ENCODE data around the gene DLGAP1. TPM values are rescaled to one million over a fixed set of nuclear protein-coding genes. Genes with fewer than 3 reads are reported as not detected.

Gene DLGAP1
- total and polyA plus RNA-seq, 4 donors: 0.54 to 11.8 (median 3.1) TPM

GRCh38 chr18:3960977-3961376 lies 494.1 kb downstream of the DLGAP1 start:
- H3K36me3 ChIP-seq (ENCODE audit: control insufficient read depth in 4 of 4, insufficient read depth in 4 of 4, low read length in 4 of 4): no peaks in the 10 kb centered on the region
- no peak overlapping the region for H3K4me3 ChIP-seq
- TF ChIP-seq CTCF (IDR thresholded peaks at IDR 0.05; ENCODE audit: control extremely low read depth, extremely low read depth): no peak
- no peaks in the 10 kb centered on the region for H3K27me3 ChIP-seq (ENCODE audit: control insufficient read depth in 3 of 3, insufficient read depth in 3 of 3, low read length in 2 of 3)
- WGBS, 2 donors: 93 to 96% methylated on average over 7 of the region's 7 CpGs
- ATAC-seq (ENCODE audit: insufficient read depth, low FRiP score): no peak
- no peak overlapping the region for H3K27ac ChIP-seq (ENCODE audit: low read depth in 1 of 2, low read length in 1 of 2)
- H3K9me3 ChIP-seq (ENCODE audit: control insufficient read depth in 4 of 4, insufficient read depth in 3 of 4, low read length in 3 of 4): peaks cover 0 to 2% (median 0%) of the 10 kb centered on the region in 4 donors
- no peaks in the 10 kb centered on the region for H3K4me1 ChIP-seq (ENCODE audit: control insufficient read depth in 5 of 5, insufficient read depth in 5 of 5, low read length in 5 of 5)
- DNase-seq: no peak
- H3K9ac ChIP-seq (ENCODE audit: insufficient read depth in 1 of 2, low read length in 2 of 2): no peak overlapping the region

GRCh38 chr18:3960142-3960541 lies 495.0 kb downstream of the DLGAP1 start:
- Histone ChIP-seq H3K9me3 (ENCODE audit: control insufficient read depth in 4 of 4, insufficient read depth in 3 of 4, low read length in 3 of 4) (peaks cover 0 to 2% (median 0%) of the 10 kb centered on the region in 4 donors), H3K4me3 (no peak overlapping the region), H3K4me1 (ENCODE audit: control insufficient read depth in 5 of 5, insufficient read depth in 5 of 5, low read length in 5 of 5) (no peaks in the 10 kb centered on the region), H3K27ac (ENCODE audit: low read depth in 1 of 2, low read length in 1 of 2) (no peak overlapping the region), H3K36me3 (ENCODE audit: control insufficient read depth in 4 of 4, insufficient read depth in 4 of 4, low read length in 4 of 4) (no peaks in the 10 kb centered on the region), H3K27me3 (ENCODE audit: control insufficient read depth in 3 of 3, insufficient read depth in 3 of 3, low read length in 2 of 3) (no peaks in the 10 kb centered on the region), H3K9ac (ENCODE audit: insufficient read depth in 1 of 2, low read length in 2 of 2) (no peak overlapping the region)
- DNase-seq (no peak), ATAC-seq (ENCODE audit: insufficient read depth, low FRiP score) (no peak)
- 80 to 85% methylated on average over 4 of the region's 4 CpGs for WGBS, 2 donors
- TF ChIP-seq CTCF (IDR thresholded peaks at IDR 0.05; ENCODE audit: control extremely low read depth, extremely low read depth): no peak

- DNase-seq (no peak), ATAC-seq (ENCODE audit: insufficient read depth, low FRiP score) (no peak)
- TF ChIP-seq CTCF (IDR thresholded peaks at IDR 0.05; ENCODE audit: control extremely low read depth, extremely low read depth): no peak
- no peaks in the 10 kb centered on the region for H3K27me3 ChIP-seq (ENCODE audit: control insufficient read depth in 3 of 3, insufficient read depth in 3 of 3, low read length in 2 of 3)
- 92 to 93% methylated on average over 5 of the region's 5 CpGs for WGBS, 2 donors
- no peaks in the 10 kb centered on the region for H3K36me3 ChIP-seq (ENCODE audit: control insufficient read depth in 4 of 4, insufficient read depth in 4 of 4, low read length in 4 of 4)
- no peak overlapping the region for H3K27ac ChIP-seq (ENCODE audit: low read depth in 1 of 2, low read length in 1 of 2)
- no peak overlapping the region for H3K9ac ChIP-seq (ENCODE audit: insufficient read depth in 1 of 2, low read length in 2 of 2)
- H3K4me1 ChIP-seq (ENCODE audit: control insufficient read depth in 5 of 5, insufficient read depth in 5 of 5, low read length in 5 of 5): no peaks in the 10 kb centered on the region
- no peak overlapping the region for H3K4me3 ChIP-seq
- peaks cover 0 to 2% (median 0%) of the 10 kb centered on the region in 4 donors for H3K9me3 ChIP-seq (ENCODE audit: control insufficient read depth in 4 of 4, insufficient read depth in 3 of 4, low read length in 3 of 4)
These were observed 503.1 kb downstream of the DLGAP1 start for GRCh38 chr18:3952031-3952430.

All from lung (tissue), 12 donors.